Measurements from ENCODE around the gene CCNE1. TPM values are rescaled to one million over a fixed set of nuclear protein-coding genes. Genes with fewer than 3 reads are reported as not detected.

Gene CCNE1
- total and polyA plus RNA-seq, 9 of the 15 experiments (the other 6 are each of a cell fraction or from before 2014, with no cell fraction given), result 6.2 to 41.0 (median 31.6) TPM

DNA sequence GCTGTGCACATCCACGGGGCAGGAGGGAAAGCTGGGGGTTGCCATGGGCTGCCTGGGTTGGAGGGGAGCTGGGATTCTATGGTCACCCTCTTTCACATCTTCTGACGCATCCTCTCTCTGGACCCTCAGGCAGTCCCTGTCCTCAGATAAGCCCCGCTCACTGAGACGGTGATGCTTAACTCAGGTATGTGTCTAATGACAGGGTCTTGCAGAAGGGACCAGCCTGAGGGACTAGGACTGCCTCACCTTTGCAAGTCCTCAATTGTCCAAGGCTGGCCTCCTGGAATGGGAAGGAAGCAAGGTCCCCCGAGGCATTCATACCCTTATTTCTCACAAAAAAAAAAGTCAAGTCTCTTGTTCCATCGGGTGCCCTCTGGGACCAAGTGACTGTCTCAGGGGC lies 37.7 kb upstream of the CCNE1 start:
- Histone ChIP-seq H3K9ac (ENCODE audit: insufficient read depth in 1 of 2, low read depth in 2 of 2, low read length in 2 of 2) (no peak overlapping the region), H3K27ac (ENCODE audit: extremely low read depth, low read depth, low read length) (no peak overlapping the region), H3K27me3 (ENCODE audit: control insufficient read depth in 2 of 2, insufficient read depth in 2 of 2, low read length in 2 of 2) (peaks cover 12 to 57% of the 10 kb centered on the region in 2 experiments), H3K9me3 (replicated peaks; ENCODE audit: control insufficient read depth, insufficient read depth, low read depth, low read length) (no peaks in the 10 kb centered on the region), H3K4me1 (replicated peaks in 1 of 2; ENCODE audit: control insufficient read depth in 2 of 2, insufficient read depth in 2 of 2, low read length in 2 of 2) (peaks cover 0 to 4% of the 10 kb centered on the region in 2 experiments; a peak in 2 of 5 replicates), H3K79me2 (ENCODE audit: control insufficient read depth, insufficient read depth, low read length) (no peaks in the 10 kb centered on the region), H2AFZ (ENCODE audit: low read depth, low read length) (no peak overlapping the region), H3K36me3 (ENCODE audit: control insufficient read depth, insufficient read depth, low read length) (no peaks in the 10 kb centered on the region), H3K9me1 (ENCODE audit: control insufficient read depth, insufficient read depth, low read length) (no peaks in the 10 kb centered on the region), H4K20me1 (replicated peaks; ENCODE audit: control insufficient read depth, insufficient read depth, low read length) (no peaks in the 10 kb centered on the region), H3K4me3 (no peak overlapping the region), H3K4me2 (ENCODE audit: insufficient read depth, low read length) (no peak overlapping the region)
- no peak for ATAC-seq
- CTCF ChIA-PET (ENCODE audit: low intra/inter-chr PET ratio), result no interaction called here
- no peak for DNase-seq (ENCODE audit: extremely low read depth in 1 of 4, low spot score in 3 of 4)
- intact Hi-C loops (cut with micrococcal nuclease), result no loop called here
- FAIRE-seq, result no peak
- WGBS (ENCODE audit: insufficient coverage, low coverage, missing lambda C conversion rate), result 11% methylated on average over 6 of the region's 6 CpGs
- no peak for TF ChIP-seq TBL1XR1 (IDR thresholded peaks at IDR 0.05; ENCODE audit: low read length in 2 of 2)
- TF ChIP-seq POLR2B (IDR thresholded peaks at IDR 0.05; ENCODE audit: low read depth, partially characterized antibody), result no peak
- no peak for TF ChIP-seq ZNF584 (CRISPR knock-in tag; IDR thresholded peaks at IDR 0.05; ENCODE audit: low read depth)
- no peak for TF ChIP-seq ZNF316 (IDR thresholded peaks at IDR 0.05)
- TF ChIP-seq, protein P1, sequence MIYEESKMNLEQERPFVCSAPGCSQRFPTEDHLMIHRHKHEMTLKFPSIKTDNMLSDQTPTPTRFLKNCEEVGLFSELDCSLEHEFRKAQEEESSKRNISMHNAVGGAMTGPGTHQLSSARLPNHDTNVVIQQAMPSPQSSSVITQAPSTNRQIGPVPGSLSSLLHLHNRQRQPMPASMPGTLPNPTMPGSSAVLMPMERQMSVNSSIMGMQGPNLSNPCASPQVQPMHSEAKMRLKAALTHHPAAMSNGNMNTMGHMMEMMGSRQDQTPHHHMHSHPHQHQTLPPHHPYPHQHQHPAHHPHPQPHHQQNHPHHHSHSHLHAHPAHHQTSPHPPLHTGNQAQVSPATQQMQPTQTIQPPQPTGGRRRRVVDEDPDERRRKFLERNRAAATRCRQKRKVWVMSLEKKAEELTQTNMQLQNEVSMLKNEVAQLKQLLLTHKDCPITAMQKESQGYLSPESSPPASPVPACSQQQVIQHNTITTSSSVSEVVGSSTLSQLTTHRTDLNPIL (CRISPR knock-in tag; IDR thresholded peaks at IDR 0.05), result no peak
- no peak for TF ChIP-seq ZNF445 (CRISPR knock-in tag; IDR thresholded peaks at IDR 0.05; ENCODE audit: low read depth)
- no peak for TF ChIP-seq RFX5 (IDR thresholded peaks at IDR 0.05; ENCODE audit: low read depth, low read length)
- TF ChIP-seq FOXK1 (CRISPR knock-in tag; IDR thresholded peaks at IDR 0.05; ENCODE audit: borderline replicate concordance), result no peak
- TF ChIP-seq ZNF561 (CRISPR knock-in tag; conservative IDR thresholded peaks at IDR 0.05), result no peak
- TF ChIP-seq NRF1 (conservative IDR thresholded peaks at IDR 0.05 in 1 of 2, IDR thresholded peaks at IDR 0.05 in 1 of 2), result no peak
- TF ChIP-seq HDAC3 (IDR thresholded peaks at IDR 0.05; ENCODE audit: borderline replicate concordance, partially characterized antibody), result no peak
- POLR2A ChIA-PET, result interaction anchor here (0.6 kb wide), 1 partner anchor 19 kb away, joined by 3 read pairs; no protein-coding TSS in a partner anchor
- no TSS peak for BruUV-seq (replicated peaks)
- in situ Hi-C loops (cut with MboI), result loop anchor here (5.0 kb wide), 1 partner anchor 98 kb away; no protein-coding TSS in a partner anchor
